T-helper 2 cell (primary cell): ENCODE results near the gene SNX22.

Experiments used
- DNase-seq, 5 experiments: peaks; one replicate each; pipeline versions ENCODE4 v3.0.0 to v3.0.0-alpha.2; 2012 to 2022

The SNX22 gene

GRCh38 chr15:64134345-64134829, 17.1 kb upstream of the SNX22 start:
- no peak for DNase-seq

- DNase-seq, result no peak
Observed at GRCh38 chr15:64136347-64136746, 15.2 kb upstream of the SNX22 start.

- DNase-seq, result no peak
Observed at GRCh38 chr15:64137226-64137833, 14.2 kb upstream of the SNX22 start.

- no peak for DNase-seq
Observed at GRCh38 chr15:64138331-64138941, 13.1 kb upstream of the SNX22 start.

- DNase-seq, result no peak
Observed at GRCh38 chr15:64141798-64142512, 9.6 kb upstream of the SNX22 start.

GRCh38 chr15:64143276-64143675, 8.3 kb upstream of the SNX22 start:
- DNase-seq, result no peak

GRCh38 chr15:64144192-64144564, 7.4 kb upstream of the SNX22 start:
- no peak for DNase-seq

- DNase-seq, result no peak
Observed at GRCh38 chr15:64144565-64145281, 6.8 kb upstream of the SNX22 start.

- no peak for DNase-seq
Observed at GRCh38 chr15:64146041-64146440, 5.5 kb upstream of the SNX22 start.

GRCh38 chr15:64146520-64146884, 5.0 kb upstream of the SNX22 start:
- no peak for DNase-seq

- no peak for DNase-seq
Observed at GRCh38 chr15:64146885-64147681, 4.4 kb upstream of the SNX22 start.

- DNase-seq, result no peak
Observed at GRCh38 chr15:64148168-64148567, 3.4 kb upstream of the SNX22 start.

- no peak for DNase-seq
Observed at GRCh38 chr15:64148581-64148980, 3.0 kb upstream of the SNX22 start.

GRCh38 chr15:64149424-64149823, 2.1 kb upstream of the SNX22 start:
- peak in 1 of 5 experiments; percentile 54 for DNase-seq

- no peak for DNase-seq
Observed at GRCh38 chr15:64149893-64150578, 1.5 kb upstream of the SNX22 start.

- DNase-seq, result peak in 1 of 5 experiments; percentile 26
Observed at GRCh38 chr15:64152507-64153387, 1.2 kb downstream of the SNX22 start.

GRCh38 chr15:64153480-64154367, 2.2 kb downstream of the SNX22 start:
- peak; percentile 73 to 90 (median 82) for DNase-seq

- no peak for DNase-seq
Observed at GRCh38 chr15:64155802-64156651, 4.5 kb downstream of the SNX22 start.
